Osteoblast (primary cell): ENCODE results near the gene BOLL. TPM values are rescaled to one million over a fixed set of nuclear protein-coding genes. Genes with fewer than 3 reads are reported as not detected.
"Not testable (repeated sequence)": the region's sequence is repeated elsewhere in the genome, so short reads cannot be mapped to it uniquely, and the experiment has no call there.

Source experiments
- DNase-seq: peaks from one replicate; pipeline ENCODE4 v3.0.0; 2011; ENCODE audit warnings: low spot score, mixed read lengths; ENCODE audit not compliant: insufficient read length; ENCODE audit errors: missing footprints
- H2AFZ ChIP-seq: 2 replicates; pipeline ENCODE4 v1.6.0; 2011; ENCODE audit warnings: mild to moderate bottlenecking, low read length
- H3K27ac ChIP-seq: 2 replicates; pipeline ENCODE4 v1.5.1; 2011; ENCODE audit warnings: mild to moderate bottlenecking, low read depth, low read length, moderate library complexity
- H3K27me3 ChIP-seq: 2 replicates; pipeline ENCODE4 v1.6.0; 2012; ENCODE audit warnings: mild to moderate bottlenecking, control low read depth, inconsistent platforms, low read length, moderate library complexity; ENCODE audit not compliant: insufficient read depth
- H3K36me3 ChIP-seq: 2 replicates; pipeline ENCODE4 v1.5.1; 2011; ENCODE audit warnings: mild to moderate bottlenecking, low read length, control low read depth, moderate library complexity; ENCODE audit not compliant: insufficient read depth
- H3K4me1 ChIP-seq: 2 replicates; pipeline ENCODE4 v1.5.1; 2011; ENCODE audit warnings: mild to moderate bottlenecking, low read length, control low read depth, moderate library complexity; ENCODE audit not compliant: insufficient read depth
- H3K4me2 ChIP-seq: 2 replicates; pipeline ENCODE4 v1.6.0; 2011; ENCODE audit warnings: mild to moderate bottlenecking, low read length; ENCODE audit not compliant: insufficient read depth
- H3K4me3 ChIP-seq: fragments of 200-600 bp; sonication (generic); 3 replicates; pipeline ENCODE4 v1.5.1; 2012; ENCODE audit warnings: mild to moderate bottlenecking, low read length, inconsistent platforms; ENCODE audit not compliant: insufficient read depth
- H3K79me2 ChIP-seq: 2 replicates; pipeline ENCODE4 v1.6.0; 2012; ENCODE audit warnings: mild to moderate bottlenecking, low read length, control low read depth, inconsistent platforms; ENCODE audit not compliant: insufficient read depth
- H3K9me3 ChIP-seq: 2 replicates; pipeline ENCODE4 v1.5.1; 2011; ENCODE audit warnings: low read depth, low read length, control low read depth
- H4K20me1 ChIP-seq: 2 replicates; pipeline ENCODE4 v1.6.0; 2012; ENCODE audit warnings: mild to moderate bottlenecking, low read length, control low read depth; ENCODE audit not compliant: insufficient read depth
- CTCF ChIP-seq: IDR thresholded peaks from 2 replicates; pipeline ENCODE4 v1.5.1; 2011; ENCODE audit warnings: mild to moderate bottlenecking, low read depth, low read length, moderate library complexity; ENCODE audit errors: extremely low read depth
- total RNA-seq: library from RNA; depleted of rRNA; stranded (reverse); fragments of >200 nt; gene quantifications from 2 replicates; pipeline ENCODE4 v1.2.3, GENCODE V29; 2012

Gene BOLL
- total RNA-seq, 1 donor: not detected

- no peak for DNase-seq
- no peaks in the 10 kb centered on the region for H3K79me2 ChIP-seq
- no peaks in the 10 kb centered on the region for H3K9me3 ChIP-seq
- H3K27me3 ChIP-seq: no peaks in the 10 kb centered on the region
- no peak overlapping the region for H3K27ac ChIP-seq
- no peaks in the 10 kb centered on the region for H3K36me3 ChIP-seq
- no peak overlapping the region for H2AFZ ChIP-seq
- TF ChIP-seq CTCF: no peak
- no peaks in the 10 kb centered on the region for H4K20me1 ChIP-seq
- no peak overlapping the region for H3K4me3 ChIP-seq
- no peak overlapping the region for H3K4me2 ChIP-seq
- no peaks in the 10 kb centered on the region for H3K4me1 ChIP-seq
These were observed 44.9 kb downstream of the BOLL start for GRCh38 chr2:197740200-197740599.

- not testable (repeated sequence) for H3K79me2 ChIP-seq, H3K4me1 ChIP-seq, H3K4me3 ChIP-seq, H3K36me3 ChIP-seq, H3K27me3 ChIP-seq, H3K4me2 ChIP-seq, H3K9me3 ChIP-seq, DNase-seq, H2AFZ ChIP-seq, H3K27ac ChIP-seq, H4K20me1 ChIP-seq
These were observed 56.3 kb downstream of the BOLL start for GRCh38 chr2:197728555-197729544.

GRCh38 chr2:197727011-197727410, 58.1 kb downstream of the BOLL start:
- no peaks in the 10 kb centered on the region for H3K9me3 ChIP-seq
- H3K4me2 ChIP-seq: no peak overlapping the region
- no peak overlapping the region for H2AFZ ChIP-seq
- no peak for DNase-seq
- no peak overlapping the region for H3K4me3 ChIP-seq
- H3K4me1 ChIP-seq: no peaks in the 10 kb centered on the region
- no peaks in the 10 kb centered on the region for H3K27me3 ChIP-seq
- no peaks in the 10 kb centered on the region for H4K20me1 ChIP-seq
- no peaks in the 10 kb centered on the region for H3K79me2 ChIP-seq
- H3K27ac ChIP-seq: no peak overlapping the region
- no peaks in the 10 kb centered on the region for H3K36me3 ChIP-seq
- TF ChIP-seq CTCF: no peak

- no peaks in the 10 kb centered on the region for H3K4me1 ChIP-seq
- H3K9me3 ChIP-seq: no peaks in the 10 kb centered on the region
- DNase-seq: no peak
- no peaks in the 10 kb centered on the region for H3K79me2 ChIP-seq
- no peak overlapping the region for H3K4me2 ChIP-seq
- TF ChIP-seq CTCF: no peak
- no peak overlapping the region for H3K4me3 ChIP-seq
- no peak overlapping the region for H2AFZ ChIP-seq
- H3K27me3 ChIP-seq: no peaks in the 10 kb centered on the region
- H3K36me3 ChIP-seq: no peaks in the 10 kb centered on the region
- no peak overlapping the region for H3K27ac ChIP-seq
- H4K20me1 ChIP-seq: no peaks in the 10 kb centered on the region
These were observed 67.3 kb downstream of the BOLL start for GRCh38 chr2:197717863-197718262.
